ENCODE data around the gene CCDC136. TPM values are rescaled to one million over a fixed set of nuclear protein-coding genes. Genes with fewer than 3 reads are reported as not detected.

The CCDC136 gene
- total RNA-seq, 1 experiment from 2014 or later = 31.1 TPM

GRCh38 chr7:128841171-128841690 lies 49.5 kb downstream of the CCDC136 start:
- no peak overlapping the region for H3K4ac ChIP-seq (ENCODE audit: low read depth, low read length)
- H2BK120ac ChIP-seq (ENCODE audit: low read depth, low read length, poor library complexity, severe bottlenecking) = no peak overlapping the region
- peaks cover 2 to 14% of the 10 kb centered on the region in 2 experiments for H3K4me1 Mint-ChIP-seq
- H2AFZ ChIP-seq (ENCODE audit: low read length) = no peak overlapping the region
- no CpG with 5 or more reads among the region's 17 CpGs for WGBS (ENCODE audit: extremely low coverage, insufficient read length, low lambda C conversion rate)
- no peaks in the 10 kb centered on the region for H3K79me2 ChIP-seq (ENCODE audit: insufficient read depth, low read length)
- H3T11ph ChIP-seq (ENCODE audit: low read length) = no peak overlapping the region
- no peaks in the 10 kb centered on the region for H3K4me1 ChIP-seq (ENCODE audit: insufficient read depth, low read length)
- H3K9ac ChIP-seq (ENCODE audit: extremely low read depth, insufficient read length, low read length) = no peak overlapping the region
- DNase-seq = no peak
- no peak overlapping the region for H4K5ac ChIP-seq (ENCODE audit: insufficient read length, low read depth, low read length)
- H2BK20ac ChIP-seq (ENCODE audit: low read depth, low read length, poor library complexity, severe bottlenecking) = no peak overlapping the region
- H3K56ac ChIP-seq (ENCODE audit: insufficient read length, low read depth, low read length) = no peak overlapping the region
- H2AK5ac ChIP-seq (ENCODE audit: insufficient read length, low read length) = no peak overlapping the region
- H3K23ac ChIP-seq (ENCODE audit: insufficient read length, low read depth, low read length) = no peak overlapping the region
- H3K4me3 Mint-ChIP-seq = no peak overlapping the region; a peak in 1 of 5 replicates
- H3K27ac Mint-ChIP-seq = peak overlapping the region in 1 of 3 experiments; percentile 55; a peak in 1 of 7 replicates
- H3K9me3 Mint-ChIP-seq = no peaks in the 10 kb centered on the region
- no peak overlapping the region for H3K4me2 ChIP-seq (ENCODE audit: insufficient read depth, insufficient read length, low read length)
- H4K20me1 ChIP-seq (ENCODE audit: control insufficient read depth, insufficient read depth, insufficient read length) = no peaks in the 10 kb centered on the region
- no peak overlapping the region for H3K18ac ChIP-seq (ENCODE audit: insufficient read length, low read depth, low read length)
- H3K9me3 ChIP-seq (ENCODE audit: control insufficient read depth, low read depth, low read length) = no peaks in the 10 kb centered on the region
- no peaks in the 10 kb centered on the region for H3K27me3 Mint-ChIP-seq (ENCODE audit: low read depth)
- H3K27ac ChIP-seq (ENCODE audit: insufficient read length, low read depth, low read length) = no peak overlapping the region
- no peaks in the 10 kb centered on the region for H3K23me2 ChIP-seq (ENCODE audit: insufficient read length, low read depth, low read length, poor library complexity, severe bottlenecking)
- no peak overlapping the region for H4K8ac ChIP-seq (replicated peaks; ENCODE audit: insufficient read length, low read depth, low read length)
- H3K27me3 ChIP-seq (ENCODE audit: insufficient read depth, low read length) = no peaks in the 10 kb centered on the region
- TF ChIP-seq CTCF (conservative IDR thresholded peaks at IDR 0.05) = no peak
- H2BK5ac ChIP-seq (ENCODE audit: insufficient read length, low read length) = no peak overlapping the region
- H3K14ac ChIP-seq (ENCODE audit: insufficient read depth, low read length) = no peak overlapping the region
- no peak overlapping the region for H2BK15ac ChIP-seq (ENCODE audit: low read depth, low read length)
- H2BK12ac ChIP-seq (ENCODE audit: insufficient read length, low read depth, low read length) = no peak overlapping the region
- no peak overlapping the region for H4K91ac ChIP-seq (ENCODE audit: insufficient read length, low read depth, low read length)
- no peaks in the 10 kb centered on the region for H3K79me1 ChIP-seq (ENCODE audit: insufficient read depth, low read depth, low read length, poor library complexity, severe bottlenecking)
- H3K36me3 Mint-ChIP-seq (ENCODE audit: insufficient read depth in 1 of 3, low read depth in 3 of 3) = peaks cover 0 to 6% (median 0%) of the 10 kb centered on the region in 3 experiments; a peak in 2 of 7 replicates
